Activated CD4-positive, CD25-positive, alpha-beta regulatory T cell (primary cell): ENCODE data around the gene EVA1C.
"Not testable (repeated sequence)": the region's sequence is repeated elsewhere in the genome, so short reads cannot be mapped to it uniquely, and the experiment has no call there.

ENCODE experiments used
- DNase-seq, 4 experiments: peaks; one replicate each; lab custom pipeline; 2025; lab: John Stamatoyannopoulos, UW

The EVA1C gene

GRCh38 chr21:32530809-32531208 lies 118.3 kb downstream of the EVA1C start:
- not testable (repeated sequence) for DNase-seq

GRCh38 chr21:32531561-32531960 lies 119.1 kb downstream of the EVA1C start:
- not testable (repeated sequence) for DNase-seq

GRCh38 chr21:32532636-32533035 lies 120.1 kb downstream of the EVA1C start:
- no peak for DNase-seq

GRCh38 chr21:32533053-32533452 lies 120.5 kb downstream of the EVA1C start:
- DNase-seq: no peak

- DNase-seq: no peak
These were observed 121.1 kb downstream of the EVA1C start for GRCh38 chr21:32533611-32534010.

GRCh38 chr21:32534113-32534512 lies 121.6 kb downstream of the EVA1C start:
- no peak for DNase-seq

GRCh38 chr21:32535612-32536011 lies 123.1 kb downstream of the EVA1C start:
- DNase-seq: no peak

- DNase-seq: no peak
These were observed 125.0 kb downstream of the EVA1C start for GRCh38 chr21:32537569-32537881.

GRCh38 chr21:32538147-32538792 lies 125.8 kb downstream of the EVA1C start:
- no peak for DNase-seq

GRCh38 chr21:32539378-32539777 lies 126.9 kb downstream of the EVA1C start:
- no peak for DNase-seq

- DNase-seq: not testable (repeated sequence)
These were observed 130.6 kb downstream of the EVA1C start for GRCh38 chr21:32543056-32543455.

GRCh38 chr21:32543975-32544374 lies 131.5 kb downstream of the EVA1C start:
- no peak for DNase-seq

GRCh38 chr21:32544697-32545096 lies 132.2 kb downstream of the EVA1C start:
- no peak for DNase-seq

GRCh38 chr21:32545948-32546441 lies 133.5 kb downstream of the EVA1C start:
- no peak for DNase-seq

GRCh38 chr21:32547018-32547417 lies 134.5 kb downstream of the EVA1C start:
- DNase-seq: no peak

- DNase-seq: no peak
These were observed 136.5 kb downstream of the EVA1C start for GRCh38 chr21:32548978-32549377.

GRCh38 chr21:32549440-32549839 lies 136.9 kb downstream of the EVA1C start:
- DNase-seq: no peak

GRCh38 chr21:32549886-32550285 lies 137.4 kb downstream of the EVA1C start:
- no peak for DNase-seq

GRCh38 chr21:32554832-32555638 lies 142.5 kb downstream of the EVA1C start:
- no peak for DNase-seq

- no peak for DNase-seq
These were observed 145.6 kb downstream of the EVA1C start for GRCh38 chr21:32558106-32558505.

GRCh38 chr21:32559006-32559610 lies 146.6 kb downstream of the EVA1C start:
- DNase-seq: no peak

- no peak for DNase-seq
These were observed 148.4 kb downstream of the EVA1C start for GRCh38 chr21:32560896-32561295.

GRCh38 chr21:32561476-32561875 lies 149.0 kb downstream of the EVA1C start:
- not testable (repeated sequence) for DNase-seq
